ENCODE data around the gene VSTM2B.
"Not testable (repeated sequence)": the region's sequence is repeated elsewhere in the genome, so short reads cannot be mapped to it uniquely, and the experiment has no call there.

The VSTM2B gene

GRCh38 chr19:29532956-29533355 is 7.2 kb downstream of the VSTM2B start:
- DNase-seq: no peak

- DNase-seq: no peak
These were observed 8.1 kb downstream of the VSTM2B start for GRCh38 chr19:29533578-29534544.

GRCh38 chr19:29535214-29535831 is 9.5 kb downstream of the VSTM2B start:
- no peak for DNase-seq

GRCh38 chr19:29535984-29536508 is 10.3 kb downstream of the VSTM2B start:
- DNase-seq: no peak

GRCh38 chr19:29537181-29537580 is 11.4 kb downstream of the VSTM2B start:
- no peak for DNase-seq

- DNase-seq: no peak
These were observed 11.8 kb downstream of the VSTM2B start for GRCh38 chr19:29537601-29538000.

- DNase-seq: no peak
These were observed 12.4 kb downstream of the VSTM2B start for GRCh38 chr19:29538146-29538545.

GRCh38 chr19:29538651-29539050 is 12.9 kb downstream of the VSTM2B start:
- no peak for DNase-seq

- no peak for DNase-seq
These were observed 13.3 kb downstream of the VSTM2B start for GRCh38 chr19:29539131-29539530.

GRCh38 chr19:29539670-29540069 is 13.9 kb downstream of the VSTM2B start:
- DNase-seq: no peak

GRCh38 chr19:29540114-29540513 is 14.3 kb downstream of the VSTM2B start:
- no peak for DNase-seq

- no peak for DNase-seq
These were observed 15.9 kb downstream of the VSTM2B start for GRCh38 chr19:29541473-29542253.

- no peak for DNase-seq
These were observed 16.5 kb downstream of the VSTM2B start for GRCh38 chr19:29542327-29542726.

- DNase-seq: no peak
These were observed 17.0 kb downstream of the VSTM2B start for GRCh38 chr19:29542776-29543175.

- no peak for DNase-seq
These were observed 17.6 kb downstream of the VSTM2B start for GRCh38 chr19:29543381-29543780.

- no peak for DNase-seq
These were observed 19.0 kb downstream of the VSTM2B start for GRCh38 chr19:29544656-29545360.

GRCh38 chr19:29545447-29545846 is 19.7 kb downstream of the VSTM2B start:
- DNase-seq: not testable (repeated sequence)

GRCh38 chr19:29545866-29546582 is 20.2 kb downstream of the VSTM2B start:
- no peak for DNase-seq

GRCh38 chr19:29546583-29547190 is 20.9 kb downstream of the VSTM2B start:
- DNase-seq: no peak

- DNase-seq: no peak
These were observed 21.7 kb downstream of the VSTM2B start for GRCh38 chr19:29547361-29547960.

- DNase-seq: no peak
These were observed 22.2 kb downstream of the VSTM2B start for GRCh38 chr19:29547981-29548380.
